DND-41 (cell line): ENCODE results near the gene DAAM2.

Experiments
- EZH2 ChIP-seq: IDR thresholded peaks from 3 replicates; pipeline ENCODE4 v1.6.1; 2012; ENCODE audit warnings: borderline replicate concordance, low read depth, mild to moderate bottlenecking, moderate library complexity, low read length, inconsistent platforms; ENCODE audit not compliant: severe bottlenecking
- TF ChIP-seq, protein P1 (sequence below): IDR thresholded peaks from 2 replicates; pipeline ENCODE4 v1.5.1; 2012; ENCODE audit warnings: borderline replicate concordance, low read length, moderate library complexity, mild to moderate bottlenecking; ENCODE audit not compliant: poor library complexity, severe bottlenecking; ENCODE audit errors: extremely low read depth

DNA sequence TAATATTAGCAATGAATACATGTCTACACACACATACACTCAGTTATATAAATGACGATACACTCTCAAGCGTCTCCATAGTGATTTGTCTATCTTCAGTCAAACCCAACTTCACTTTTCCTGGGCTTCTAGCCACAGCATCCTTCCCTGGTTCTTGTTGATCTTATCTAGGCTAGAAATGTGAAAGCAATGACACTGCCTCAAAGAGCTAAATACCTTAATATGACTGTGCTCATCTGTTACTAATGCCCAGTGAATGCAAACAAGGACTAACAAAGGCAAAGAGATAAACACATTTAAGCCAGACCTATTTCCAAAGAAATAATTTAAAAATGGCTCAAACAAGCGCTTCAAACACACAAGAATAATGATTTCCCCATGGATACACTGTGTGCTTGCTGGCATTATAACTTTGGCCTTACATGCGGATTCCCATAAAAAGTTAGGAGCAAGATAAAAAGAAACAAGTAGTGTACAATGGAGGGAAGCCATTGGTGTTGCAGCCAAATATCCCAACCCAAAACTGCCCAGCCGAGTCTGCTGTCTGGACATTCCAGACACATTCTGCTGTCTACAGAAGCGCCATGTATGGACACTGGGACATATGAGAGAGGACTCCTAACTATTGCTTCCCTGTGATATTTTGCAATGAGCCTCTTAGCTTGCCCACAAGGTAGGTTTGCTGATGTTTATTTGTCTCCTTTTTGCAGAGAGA, 19.5 kb upstream of the DAAM2 start:
- TF ChIP-seq, protein P1, sequence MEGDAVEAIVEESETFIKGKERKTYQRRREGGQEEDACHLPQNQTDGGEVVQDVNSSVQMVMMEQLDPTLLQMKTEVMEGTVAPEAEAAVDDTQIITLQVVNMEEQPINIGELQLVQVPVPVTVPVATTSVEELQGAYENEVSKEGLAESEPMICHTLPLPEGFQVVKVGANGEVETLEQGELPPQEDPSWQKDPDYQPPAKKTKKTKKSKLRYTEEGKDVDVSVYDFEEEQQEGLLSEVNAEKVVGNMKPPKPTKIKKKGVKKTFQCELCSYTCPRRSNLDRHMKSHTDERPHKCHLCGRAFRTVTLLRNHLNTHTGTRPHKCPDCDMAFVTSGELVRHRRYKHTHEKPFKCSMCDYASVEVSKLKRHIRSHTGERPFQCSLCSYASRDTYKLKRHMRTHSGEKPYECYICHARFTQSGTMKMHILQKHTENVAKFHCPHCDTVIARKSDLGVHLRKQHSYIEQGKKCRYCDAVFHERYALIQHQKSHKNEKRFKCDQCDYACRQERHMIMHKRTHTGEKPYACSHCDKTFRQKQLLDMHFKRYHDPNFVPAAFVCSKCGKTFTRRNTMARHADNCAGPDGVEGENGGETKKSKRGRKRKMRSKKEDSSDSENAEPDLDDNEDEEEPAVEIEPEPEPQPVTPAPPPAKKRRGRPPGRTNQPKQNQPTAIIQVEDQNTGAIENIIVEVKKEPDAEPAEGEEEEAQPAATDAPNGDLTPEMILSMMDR: no peak
- no peak for TF ChIP-seq EZH2
